Heart left ventricle (tissue), 13 donors: ENCODE measurements around the gene TBC1D20.

Experiments used
- POLR2A ChIP-seq, 2 donors: fragments of 450-650 bp; IDR thresholded peaks; one replicate each; pipeline ENCODE4 v1.6.1; 2017; ENCODE audit warnings: antibody characterized with exemption in 2 of 2, mild to moderate bottlenecking in 2 of 2, moderate library complexity in 2 of 2
- TF ChIP-seq, protein P1 (sequence below), 12 donors: fragments of 200-600 bp; sonication (generic) in 4 of 12; IDR thresholded peaks; one replicate each; pipeline versions ENCODE4 v1.5.0 to v1.8.0; 2018 to 2022; ENCODE audit warnings: antibody characterized with exemption in 12 of 12, mild to moderate bottlenecking in 5 of 12
- donor health status: ischemic (EF 13 %, LVEDD 7.1; RV severe dilation, severe dysfunction).
- donor health status: DM: no; HTN: yes; CAD: no.
- donor health status: DM: no; HTN: no; CAD: no.
- donor health status: ischemic (EF 25% LVEDD 6.9; RV normal size, moderate dysfunction).
- donor health status: ischemic (EF 25% LVEDD 5.7; RV mildly dilated, moderate dysfunction).
- donor health status: ischemic (EF 35%, LVEDD 5.7; RV mildly dilated, moderate dysfunction).
- donor health status: nonischemic (EF 11% LVEDD 7.7; RV severe dilation, severe dysfunction).
- donor health status: DM: yes; HTN: yes; CAD: no.
- donor health status: PGD.
- donor health status: ischemic (EF 29% LVEDD 5.4; RV normal size, mild dysfunction).
- donor health status: nonischemic (EF 23%, LVEDD 6.1; RV moderate dilation, normal function).

DNA sequence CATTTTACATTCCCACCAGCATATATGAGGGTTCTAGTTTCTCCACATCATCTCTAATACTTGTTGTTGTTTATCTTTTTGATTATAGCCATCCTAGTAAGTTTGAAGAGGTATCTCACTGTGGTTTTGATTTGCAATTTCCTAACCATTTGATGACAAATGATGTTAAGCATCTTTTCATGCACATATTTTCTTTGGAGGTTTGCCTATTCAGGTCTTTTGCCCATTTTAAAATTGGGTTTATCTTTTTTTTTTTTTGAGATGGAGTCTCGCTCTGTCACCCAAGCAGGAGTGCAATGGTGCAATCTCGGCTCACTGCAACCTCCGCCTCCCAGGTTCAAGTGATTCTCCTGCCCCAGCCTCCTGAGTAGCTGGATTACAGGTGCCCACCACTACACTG lies 50.3 kb downstream of the TBC1D20 start:
- TF ChIP-seq, protein P1, sequence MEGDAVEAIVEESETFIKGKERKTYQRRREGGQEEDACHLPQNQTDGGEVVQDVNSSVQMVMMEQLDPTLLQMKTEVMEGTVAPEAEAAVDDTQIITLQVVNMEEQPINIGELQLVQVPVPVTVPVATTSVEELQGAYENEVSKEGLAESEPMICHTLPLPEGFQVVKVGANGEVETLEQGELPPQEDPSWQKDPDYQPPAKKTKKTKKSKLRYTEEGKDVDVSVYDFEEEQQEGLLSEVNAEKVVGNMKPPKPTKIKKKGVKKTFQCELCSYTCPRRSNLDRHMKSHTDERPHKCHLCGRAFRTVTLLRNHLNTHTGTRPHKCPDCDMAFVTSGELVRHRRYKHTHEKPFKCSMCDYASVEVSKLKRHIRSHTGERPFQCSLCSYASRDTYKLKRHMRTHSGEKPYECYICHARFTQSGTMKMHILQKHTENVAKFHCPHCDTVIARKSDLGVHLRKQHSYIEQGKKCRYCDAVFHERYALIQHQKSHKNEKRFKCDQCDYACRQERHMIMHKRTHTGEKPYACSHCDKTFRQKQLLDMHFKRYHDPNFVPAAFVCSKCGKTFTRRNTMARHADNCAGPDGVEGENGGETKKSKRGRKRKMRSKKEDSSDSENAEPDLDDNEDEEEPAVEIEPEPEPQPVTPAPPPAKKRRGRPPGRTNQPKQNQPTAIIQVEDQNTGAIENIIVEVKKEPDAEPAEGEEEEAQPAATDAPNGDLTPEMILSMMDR (IDR thresholded peaks at IDR 0.05), result no peak
- no peak for TF ChIP-seq POLR2A (IDR thresholded peaks at IDR 0.05)
